Right lobe of liver (tissue), 4 donors: ENCODE measurements around the gene ACRBP.

Source experiments
- POLR2A ChIP-seq: fragments of 450-650 bp; IDR thresholded peaks from one replicate; pipeline ENCODE4 v1.6.1; 2017; ENCODE audit warnings: antibody characterized with exemption, mild to moderate bottlenecking
- TF ChIP-seq, protein P1 (sequence below), 4 donors: fragments of 200-600 bp in 3 of 4; fragments of 450-650 bp in 1 of 4; IDR thresholded peaks; one replicate each; pipeline versions ENCODE4 v1.5.1 to v1.8.0; 2016 to 2022; ENCODE audit warnings: antibody characterized with exemption in 4 of 4, mild to moderate bottlenecking in 2 of 4
- donor health status: DM: no; HTN: no; CAD: no.
- donor health status: DM: no; HTN: no; CAD: no.
- donor health status: DM: no; HTN: yes; CAD: no.

- TF ChIP-seq, protein P1, sequence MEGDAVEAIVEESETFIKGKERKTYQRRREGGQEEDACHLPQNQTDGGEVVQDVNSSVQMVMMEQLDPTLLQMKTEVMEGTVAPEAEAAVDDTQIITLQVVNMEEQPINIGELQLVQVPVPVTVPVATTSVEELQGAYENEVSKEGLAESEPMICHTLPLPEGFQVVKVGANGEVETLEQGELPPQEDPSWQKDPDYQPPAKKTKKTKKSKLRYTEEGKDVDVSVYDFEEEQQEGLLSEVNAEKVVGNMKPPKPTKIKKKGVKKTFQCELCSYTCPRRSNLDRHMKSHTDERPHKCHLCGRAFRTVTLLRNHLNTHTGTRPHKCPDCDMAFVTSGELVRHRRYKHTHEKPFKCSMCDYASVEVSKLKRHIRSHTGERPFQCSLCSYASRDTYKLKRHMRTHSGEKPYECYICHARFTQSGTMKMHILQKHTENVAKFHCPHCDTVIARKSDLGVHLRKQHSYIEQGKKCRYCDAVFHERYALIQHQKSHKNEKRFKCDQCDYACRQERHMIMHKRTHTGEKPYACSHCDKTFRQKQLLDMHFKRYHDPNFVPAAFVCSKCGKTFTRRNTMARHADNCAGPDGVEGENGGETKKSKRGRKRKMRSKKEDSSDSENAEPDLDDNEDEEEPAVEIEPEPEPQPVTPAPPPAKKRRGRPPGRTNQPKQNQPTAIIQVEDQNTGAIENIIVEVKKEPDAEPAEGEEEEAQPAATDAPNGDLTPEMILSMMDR (IDR thresholded peaks at IDR 0.05): no peak
- no peak for TF ChIP-seq POLR2A
These were observed 753 bp downstream of the ACRBP start for GRCh38 chr12:6646276-6647082.
